K562 (cell line): ENCODE results near the gene CUL1. TPM values are rescaled to one million over a fixed set of nuclear protein-coding genes. Genes with fewer than 3 reads are reported as not detected.

ENCODE experiments used
- ADNP ChIP-seq: fragments of 200-800 bp; sonication (Bioruptor generic); IDR thresholded peaks from 2 replicates; pipeline ENCODE4 v1.6.1; 2016; ENCODE audit warnings: missing genetic modification characterization, missing compliant biosample characterization
- BHLHE40 ChIP-seq: IDR thresholded peaks from 2 replicates; pipeline ENCODE4 v1.6.1; 2011; ENCODE audit warnings: low read length, improper control_type of control experiment
- BRD9 ChIP-seq: fragments of 450-650 bp; IDR thresholded peaks from 2 replicates; pipeline ENCODE4 v1.6.1; 2018; ENCODE audit warnings: low read depth; ENCODE audit not compliant: partially characterized antibody
- CREM ChIP-seq: IDR thresholded peaks from 2 replicates; pipeline ENCODE4 v1.6.1; 2014; ENCODE audit warnings: antibody characterized with exemption, low read depth
- EP400 ChIP-seq: fragments of 450-650 bp; IDR thresholded peaks from 2 replicates; pipeline ENCODE4 v1.6.1; 2017; ENCODE audit warnings: antibody characterized with exemption, mild to moderate bottlenecking, moderate library complexity
- ESRRB ChIP-seq: fragments of 250-450 bp; sonication (Bioruptor Pico); IDR thresholded peaks from 2 replicates; pipeline ENCODE4 v1.5.0; 2020; ENCODE audit warnings: mild to moderate bottlenecking, moderate library complexity, borderline replicate concordance
- GATA2 ChIP-seq: sonication (generic); formaldehyde crosslinking; IDR thresholded peaks from 2 replicates; pipeline ENCODE4 v1.4.0; 2020; ENCODE audit warnings: mild to moderate bottlenecking, missing genetic modification reagents
- HNRNPK ChIP-seq: fragments of 200-400 bp; formaldehyde crosslinking; IDR thresholded peaks from one replicate; pipeline ENCODE4 v1.6.1; 2018; ENCODE audit warnings: mild to moderate bottlenecking, low read depth, low read length; ENCODE audit not compliant: poor library complexity, severe bottlenecking
- KAT7 ChIP-seq: sonication (generic); formaldehyde crosslinking; IDR thresholded peaks from 2 replicates; pipeline ENCODE4 v1.8.0; 2022; ENCODE audit warnings: missing genetic modification reagents, mild to moderate bottlenecking, borderline replicate concordance
- KLF1 ChIP-seq: fragments of 450-650 bp; IDR thresholded peaks from 2 replicates; pipeline ENCODE4 v1.6.1; 2016; ENCODE audit warnings: missing genetic modification characterization, missing compliant biosample characterization
- KLF16 ChIP-seq: IDR thresholded peaks from 2 replicates; pipeline ENCODE4 v1.6.1; 2016; ENCODE audit warnings: antibody characterized with exemption
- MBD1 ChIP-seq: fragments of 250-450 bp; sonication (Bioruptor Pico); IDR thresholded peaks from 2 replicates; pipeline ENCODE4 v1.8.0; 2022; ENCODE audit warnings: inconsistent platforms
- MTA2 ChIP-seq: fragments of 450-650 bp; IDR thresholded peaks from 2 replicates; pipeline ENCODE4 v1.6.1; 2016; ENCODE audit warnings: low read depth
- SRF ChIP-seq, 2 experiments: fragments of 250-450, 450-650 bp in 1 of 2; sonication (Bioruptor Pico) in 1 of 2; sonication (generic) in 1 of 2; formaldehyde crosslinking; IDR thresholded peaks; 2 replicates each; pipeline versions ENCODE4 v1.5.0 to v1.5.1; 2020 to 2022; ENCODE audit warnings: mild to moderate bottlenecking in 1 of 2, missing genetic modification reagents in 1 of 2
- TSC22D4 ChIP-seq: fragments of 450-650 bp; IDR thresholded peaks from 2 replicates; pipeline ENCODE4 v1.6.1; 2016; ENCODE audit warnings: missing genetic modification characterization, missing biosample characterization, control low read depth
- ZNF395 ChIP-seq: fragments of 200-800 bp; sonication (Bioruptor generic); IDR thresholded peaks from 2 replicates; pipeline ENCODE4 v1.6.1; 2017; ENCODE audit warnings: missing genetic modification characterization, missing compliant biosample characterization
- ZNF408 ChIP-seq: fragments of 250-450 bp; sonication (Bioruptor Pico); IDR thresholded peaks from 2 replicates; pipeline ENCODE4 v1.4.0; 2020; ENCODE audit warnings: low read depth, mild to moderate bottlenecking, moderate library complexity
- polyA plus RNA-seq, 8 experiments: library from polyadenylated mRNA; depleted of rRNA in 4 of 8; stranded (reverse) in 5 of 8; unstranded in 3 of 8; fragments of >200 nt; fragmentation: Nextera tagmentation in 2 of 8; fragmentation: Illumina TruSeq in 1 of 8; extraction: Ambion mirVana in 2 of 8; extraction: Trizol in 1 of 8; gene quantifications; 2 replicates each; pipeline versions ENCODE4 v1.2.1 to v1.2.3, GENCODE V29; 2011 to 2014; ENCODE audit warnings: inconsistent platforms in 1 of 8, missing spikeins in 1 of 8
- total RNA-seq, 7 experiments: library from RNA; depleted of rRNA in 6 of 7; stranded (reverse); fragments of >200 nt in 6 of 7; fragmentation: Illumina TruSeq in 2 of 7; extraction: Trizol in 2 of 7; gene quantifications; 2 replicates each; pipeline versions ENCODE4 v1.2.1 to v1.2.3, GENCODE V29; 2011 to 2021; ENCODE audit warnings: low replicate concordance in 1 of 7
- TF ChIP-seq, protein P1 (sequence below): fragments of 450-650 bp; IDR thresholded peaks from 2 replicates; pipeline ENCODE4 v1.6.1; 2016; ENCODE audit warnings: mild to moderate bottlenecking
- TF ChIP-seq, protein P2 (sequence below): fragments of 450-650 bp; formaldehyde crosslinking; IDR thresholded peaks from 2 replicates; pipeline ENCODE4 v1.4.0; 2020; ENCODE audit warnings: mild to moderate bottlenecking
- TF ChIP-seq, protein P3 (sequence below): fragments of 250-450 bp; sonication (Bioruptor Pico); IDR thresholded peaks from 2 replicates; pipeline ENCODE4 v1.8.0; 2021; ENCODE audit warnings: borderline replicate concordance, mild to moderate bottlenecking, moderate library complexity; ENCODE audit not compliant: poor library complexity, severe bottlenecking

The CUL1 gene
- total and polyA plus RNA-seq, 9 of the 15 experiments (the other 6 are each of a cell fraction or from before 2014, with no cell fraction given): 31.5 to 107 (median 96.5) TPM

DNA sequence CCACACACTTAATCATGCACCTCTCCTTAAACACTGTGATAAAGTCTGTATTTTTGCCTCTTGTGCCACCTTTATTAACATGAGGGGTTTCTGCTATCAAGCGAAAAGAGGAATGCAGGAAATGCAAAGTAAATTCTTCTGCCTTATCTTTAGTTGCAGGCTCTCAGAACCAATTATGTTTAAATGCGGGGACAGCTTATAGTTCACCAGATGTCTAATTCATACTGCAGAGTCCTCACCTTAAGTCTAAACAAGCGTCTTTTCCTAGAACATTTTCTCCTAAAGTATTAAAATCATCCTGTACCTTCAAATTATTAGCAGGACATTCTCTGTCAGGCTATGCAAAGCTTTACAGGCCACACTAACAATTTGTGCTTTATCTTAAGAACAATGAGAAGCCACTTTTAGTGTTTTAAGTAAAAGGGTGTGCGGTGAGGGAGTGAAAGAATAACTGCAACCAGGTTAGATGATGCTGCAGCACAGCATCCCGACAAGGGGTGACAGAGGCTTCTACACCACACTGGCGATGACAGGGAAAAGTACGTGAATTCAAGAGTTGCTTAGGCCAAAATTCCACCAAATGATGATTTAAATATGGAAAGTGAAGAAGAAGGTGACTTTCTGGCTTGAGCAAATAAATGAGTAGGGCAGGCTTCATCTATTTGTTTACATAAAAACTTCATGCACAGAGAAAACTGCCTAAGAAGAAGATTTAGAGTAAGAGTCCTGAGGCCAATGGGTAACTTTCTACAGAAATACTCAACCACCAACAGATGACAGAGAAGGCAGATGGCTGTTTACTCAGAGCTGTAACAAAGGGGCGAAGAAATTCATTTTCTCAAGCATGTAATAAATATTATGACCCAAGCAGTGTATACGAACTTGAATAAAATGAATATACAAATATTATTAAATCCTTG, 149.4 kb downstream of the CUL1 start (continued):
- TF ChIP-seq KLF16: peak; percentile 90
- no peak for TF ChIP-seq ADNP
- TF ChIP-seq MBD1 (CRISPR knock-in tag): no peak
- TF ChIP-seq, protein P1, sequence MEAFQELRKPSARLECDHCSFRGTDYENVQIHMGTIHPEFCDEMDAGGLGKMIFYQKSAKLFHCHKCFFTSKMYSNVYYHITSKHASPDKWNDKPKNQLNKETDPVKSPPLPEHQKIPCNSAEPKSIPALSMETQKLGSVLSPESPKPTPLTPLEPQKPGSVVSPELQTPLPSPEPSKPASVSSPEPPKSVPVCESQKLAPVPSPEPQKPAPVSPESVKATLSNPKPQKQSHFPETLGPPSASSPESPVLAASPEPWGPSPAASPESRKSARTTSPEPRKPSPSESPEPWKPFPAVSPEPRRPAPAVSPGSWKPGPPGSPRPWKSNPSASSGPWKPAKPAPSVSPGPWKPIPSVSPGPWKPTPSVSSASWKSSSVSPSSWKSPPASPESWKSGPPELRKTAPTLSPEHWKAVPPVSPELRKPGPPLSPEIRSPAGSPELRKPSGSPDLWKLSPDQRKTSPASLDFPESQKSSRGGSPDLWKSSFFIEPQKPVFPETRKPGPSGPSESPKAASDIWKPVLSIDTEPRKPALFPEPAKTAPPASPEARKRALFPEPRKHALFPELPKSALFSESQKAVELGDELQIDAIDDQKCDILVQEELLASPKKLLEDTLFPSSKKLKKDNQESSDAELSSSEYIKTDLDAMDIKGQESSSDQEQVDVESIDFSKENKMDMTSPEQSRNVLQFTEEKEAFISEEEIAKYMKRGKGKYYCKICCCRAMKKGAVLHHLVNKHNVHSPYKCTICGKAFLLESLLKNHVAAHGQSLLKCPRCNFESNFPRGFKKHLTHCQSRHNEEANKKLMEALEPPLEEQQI: 0 out of 2 replicates have a peak, but pooled peaks have one; percentile 60
- no peak for TF ChIP-seq ZNF408 (CRISPR knock-in tag)
- TF ChIP-seq KLF1 (tag): no peak
- no peak for TF ChIP-seq SRF (CRISPR knock-in tag; IDR thresholded peaks at IDR 0.05)
- no peak for TF ChIP-seq EP400
- TF ChIP-seq GATA2 (CRISPR knock-in tag): peak; percentile 84
- TF ChIP-seq, protein P2, sequence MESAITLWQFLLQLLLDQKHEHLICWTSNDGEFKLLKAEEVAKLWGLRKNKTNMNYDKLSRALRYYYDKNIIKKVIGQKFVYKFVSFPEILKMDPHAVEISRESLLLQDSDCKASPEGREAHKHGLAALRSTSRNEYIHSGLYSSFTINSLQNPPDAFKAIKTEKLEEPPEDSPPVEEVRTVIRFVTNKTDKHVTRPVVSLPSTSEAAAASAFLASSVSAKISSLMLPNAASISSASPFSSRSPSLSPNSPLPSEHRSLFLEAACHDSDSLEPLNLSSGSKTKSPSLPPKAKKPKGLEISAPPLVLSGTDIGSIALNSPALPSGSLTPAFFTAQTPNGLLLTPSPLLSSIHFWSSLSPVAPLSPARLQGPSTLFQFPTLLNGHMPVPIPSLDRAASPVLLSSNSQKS (CRISPR knock-in tag): no peak
- TF ChIP-seq KAT7: no peak
- TF ChIP-seq BHLHE40: no peak
- no peak for TF ChIP-seq BRD9
- TF ChIP-seq TSC22D4: no peak
- peak; percentile 59; the same call in 1 of the 2 replicates for TF ChIP-seq ZNF395 (CRISPR knock-in tag)
- TF ChIP-seq MTA2: peak; percentile 89
- TF ChIP-seq HNRNPK: no peak
- TF ChIP-seq, protein P3, sequence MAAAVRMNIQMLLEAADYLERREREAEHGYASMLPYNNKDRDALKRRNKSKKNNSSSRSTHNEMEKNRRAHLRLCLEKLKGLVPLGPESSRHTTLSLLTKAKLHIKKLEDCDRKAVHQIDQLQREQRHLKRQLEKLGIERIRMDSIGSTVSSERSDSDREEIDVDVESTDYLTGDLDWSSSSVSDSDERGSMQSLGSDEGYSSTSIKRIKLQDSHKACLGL (CRISPR knock-in tag): no peak
- TF ChIP-seq ESRRB (CRISPR knock-in tag): no peak
- peak; percentile 19; the same call in 1 of the 2 replicates for TF ChIP-seq CREM
